Stomach (tissue), 9 donors: ENCODE results near the gene LAMC2. TPM values are rescaled to one million over a fixed set of nuclear protein-coding genes. Genes with fewer than 3 reads are reported as not detected.

Source experiments
- DNase-seq, 2 donors: peaks; one replicate each; pipeline versions ENCODE4 v3.0.0 to v3.0.0-alpha.2; 2013 to 2019
- H3K27ac ChIP-seq, 5 donors: fragments of 200-600 bp in 4 of 5; sonication (generic) in 4 of 5; one replicate each; pipeline ENCODE4 v1.5.1; 2013 to 2019; ENCODE audit warnings: mild to moderate bottlenecking in 1 of 5, moderate library complexity in 1 of 5
- H3K27me3 ChIP-seq, 3 donors: fragments of 200-600 bp; sonication (generic); one replicate each; pipeline ENCODE4 v1.5.1; 2017 to 2019; ENCODE audit warnings: mixed run types in 1 of 3
- H3K36me3 ChIP-seq, 4 donors: fragments of 200-600 bp; sonication (generic); 1 replicate in 3 of 4; 2 replicates in 1 of 4; pipeline ENCODE4 v1.5.1; 2016 to 2019
- H3K4me1 ChIP-seq, 4 donors: fragments of 200-600 bp; sonication (generic); one replicate each; pipeline ENCODE4 v1.5.1; 2016 to 2019
- H3K4me3 ChIP-seq, 4 donors: fragments of 200-600 bp; sonication (generic) in 3 of 4; one replicate each; pipeline ENCODE4 v1.5.1; 2016 to 2019; ENCODE audit warnings: mild to moderate bottlenecking in 1 of 4
- H3K9me3 ChIP-seq, 4 donors: fragments of 200-600 bp; sonication (generic); one replicate each; pipeline ENCODE4 v1.5.1; 2016 to 2019
- CTCF ChIP-seq, 7 experiments: fragments of 450-650 bp in 4 of 7; fragments of 200-600 bp in 3 of 7; sonication (generic) in 3 of 7; IDR thresholded peaks; one replicate each; pipeline ENCODE4 v1.5.1; 2016 to 2019; ENCODE audit warnings: antibody characterized with exemption in 7 of 7, control low read depth in 2 of 7, mild to moderate bottlenecking in 1 of 7
- EP300 ChIP-seq: sonication (generic); formaldehyde crosslinking; IDR thresholded peaks from one replicate; pipeline ENCODE4 v1.6.1; 2017; ENCODE audit warnings: antibody characterized with exemption
- POLR2A ChIP-seq, 4 donors: fragments of 450-650 bp; IDR thresholded peaks; one replicate each; pipeline ENCODE4 v1.6.1; 2016; ENCODE audit warnings: antibody characterized with exemption in 4 of 4, control low read depth in 2 of 4, mild to moderate bottlenecking in 1 of 4, moderate library complexity in 1 of 4
- POLR2AphosphoS5 ChIP-seq, 3 donors: sonication (generic); formaldehyde crosslinking; IDR thresholded peaks; one replicate each; pipeline ENCODE4 v1.6.1; 2016; ENCODE audit warnings: antibody characterized with exemption in 3 of 3
- WGBS, 5 donors: extraction: QIAGEN DNeasy Blood & Tissue Kit in 3 of 5; methylation state at CpG; one replicate each; pipeline versions ENCODE4 v1.1.5 to v1.1.7; 2013 to 2018; 5-methylcytosine and 5-hydroxymethylcytosine counted together
- intact Hi-C: fragments of 100-400 bp; cut with DNase I; formaldehyde crosslinking; loops from one replicate; pipeline ENCODE4 v1.15.1; 2023; ENCODE audit warnings: low total_unique reads
- polyA plus RNA-seq, 3 donors: library from polyadenylated mRNA; stranded (reverse); fragments of 200-250 nt; gene quantifications; one replicate each; pipeline ENCODE4 v1.2.3, GENCODE V29; 2013
- total RNA-seq, 5 donors: library from RNA; depleted of rRNA; stranded (reverse); fragments of >200 nt; gene quantifications; one replicate each; pipeline versions ENCODE4 v1.1.0 to v1.2.3, GENCODE V29; 2014 to 2016
- donor health status: healthy with polysubstance abuse.
- donor health status: Bipolar disorder and iron deficiency.
- donor health status: healthy.

LAMC2 gene
- total and polyA plus RNA-seq, 8 donors = 2.0 to 21.3 (median 12.4) TPM

DNA sequence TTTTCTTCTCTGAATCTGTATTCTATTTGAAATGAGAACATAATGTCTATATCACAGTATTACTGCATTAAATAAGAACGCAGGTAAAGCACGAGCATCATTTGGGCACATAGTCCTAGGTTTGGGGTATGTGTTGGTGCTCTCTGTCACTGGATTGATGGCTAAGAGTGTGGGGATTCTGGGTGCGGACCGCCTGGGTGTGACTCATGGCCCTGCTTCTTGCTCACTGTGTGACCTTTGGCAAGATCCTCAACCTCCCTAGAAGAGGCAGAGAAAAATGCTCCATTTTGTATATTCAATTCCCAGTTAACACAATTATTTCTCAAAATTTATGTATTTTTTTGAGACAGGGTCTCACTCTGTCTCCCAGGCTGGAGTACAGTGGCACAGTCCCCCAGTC is 99.7 kb downstream of the LAMC2 start:
- no peak for DNase-seq
- H3K27ac ChIP-seq = no peak overlapping the region
- H3K4me1 ChIP-seq = peaks cover 0 to 32% (median 13%) of the 10 kb centered on the region in 4 donors
- WGBS, 5 donors = 53 to 94% (median 82%) methylated on average over 4 of the region's 4 CpGs
- intact Hi-C loops = no loop called here
- no peak for TF ChIP-seq EP300
- TF ChIP-seq CTCF (IDR thresholded peaks at IDR 0.05) = no peak
- TF ChIP-seq POLR2A (IDR thresholded peaks at IDR 0.05) = no peak
- TF ChIP-seq POLR2AphosphoS5 (IDR thresholded peaks at IDR 0.05) = no peak
- H3K9me3 ChIP-seq = no peaks in the 10 kb centered on the region
- H3K36me3 ChIP-seq = no peaks in the 10 kb centered on the region
- no peak overlapping the region for H3K4me3 ChIP-seq
- no peaks in the 10 kb centered on the region for H3K27me3 ChIP-seq

DNA sequence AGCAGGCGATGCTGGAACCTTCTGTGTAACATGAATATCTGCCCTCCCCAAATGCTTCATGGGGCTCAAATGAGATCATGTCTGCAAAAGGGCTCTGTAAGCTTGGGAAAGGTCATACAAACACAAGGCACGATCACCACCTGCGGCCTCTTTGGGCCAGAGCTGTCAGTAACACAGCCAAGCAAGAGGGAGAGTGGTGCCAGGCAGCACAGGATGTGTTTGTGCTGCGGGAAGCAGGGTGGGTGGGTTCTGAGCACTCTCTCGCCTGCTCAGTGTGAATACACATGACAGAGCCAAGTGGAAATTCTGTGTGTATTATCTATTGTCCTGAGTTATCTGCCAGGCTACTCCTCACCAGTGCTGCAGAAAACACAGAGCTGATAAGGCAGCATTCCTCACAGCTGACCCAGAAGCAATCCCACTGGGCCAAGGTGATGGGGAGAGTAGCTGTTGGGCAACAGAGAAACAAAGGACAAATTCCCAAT is 101.2 kb downstream of the LAMC2 start:
- H3K27ac ChIP-seq = peak overlapping the region in 1 of 5 donors; percentile 29
- H3K36me3 ChIP-seq = no peaks in the 10 kb centered on the region
- H3K4me1 ChIP-seq = peaks cover 0 to 29% (median 2%) of the 10 kb centered on the region in 4 donors
- TF ChIP-seq POLR2AphosphoS5 (IDR thresholded peaks at IDR 0.05) (no peak), POLR2A (IDR thresholded peaks at IDR 0.05) (no peak), CTCF (IDR thresholded peaks at IDR 0.05) (no peak), EP300 (no peak)
- no peaks in the 10 kb centered on the region for H3K9me3 ChIP-seq
- WGBS, 5 donors = 33 to 57% (median 51%) methylated on average over 4 to 5 of the region's 5 CpGs
- no peaks in the 10 kb centered on the region for H3K27me3 ChIP-seq
- peak in 1 of 2 donors; percentile 67 for DNase-seq
- H3K4me3 ChIP-seq = no peak overlapping the region
- intact Hi-C loops = no loop called here

DNA sequence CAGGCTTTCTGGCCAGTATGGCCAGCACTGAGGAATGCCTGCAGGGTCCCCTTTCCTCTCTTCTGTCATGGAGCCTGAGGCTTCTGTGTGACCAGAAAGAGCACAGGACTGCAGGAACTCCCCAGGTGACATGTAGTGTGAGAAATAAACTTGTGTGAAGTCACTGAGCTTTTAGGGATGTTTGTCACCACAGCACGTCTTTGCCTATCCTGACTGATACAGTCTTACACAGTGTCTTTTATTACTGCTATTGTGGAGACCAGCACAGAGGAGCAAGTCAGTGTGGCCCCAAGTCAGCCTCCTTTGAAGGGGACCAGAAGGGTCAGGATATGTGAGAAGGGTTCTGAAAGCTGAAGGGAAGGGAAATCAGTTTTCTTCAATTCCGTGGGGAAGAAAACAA is 102.5 kb downstream of the LAMC2 start:
- no peak overlapping the region for H3K27ac ChIP-seq
- intact Hi-C loops = no loop called here
- H3K27me3 ChIP-seq = no peaks in the 10 kb centered on the region
- H3K4me1 ChIP-seq = peaks cover 0 to 26% (median 0%) of the 10 kb centered on the region in 4 donors
- WGBS, 5 donors = 79 to 100% (median 94%) methylated on average over 2 of the region's 2 CpGs
- no peaks in the 10 kb centered on the region for H3K9me3 ChIP-seq
- DNase-seq = no peak
- no peak overlapping the region for H3K4me3 ChIP-seq
- H3K36me3 ChIP-seq = no peaks in the 10 kb centered on the region
- TF ChIP-seq CTCF (IDR thresholded peaks at IDR 0.05) (no peak), POLR2A (IDR thresholded peaks at IDR 0.05) (no peak), EP300 (no peak), POLR2AphosphoS5 (IDR thresholded peaks at IDR 0.05) (no peak)

- Histone ChIP-seq H3K9me3 (no peaks in the 10 kb centered on the region), H3K36me3 (no peaks in the 10 kb centered on the region), H3K4me3 (no peak overlapping the region), H3K4me1 (peaks cover 0 to 26% (median 0%) of the 10 kb centered on the region in 4 donors), H3K27ac (no peak overlapping the region), H3K27me3 (no peaks in the 10 kb centered on the region)
- intact Hi-C loops = no loop called here
- WGBS, 5 donors = 85 to 92% (median 90%) methylated on average over 8 to 9 of the region's 9 CpGs
- TF ChIP-seq POLR2A (IDR thresholded peaks at IDR 0.05) (no peak), CTCF (IDR thresholded peaks at IDR 0.05) (no peak)
- no peak for DNase-seq
These were observed 103.0 kb downstream of the LAMC2 start for GRCh38 chr1:183289051-183289496.
